A549 treated with CpdA at 1 μM for 4 hours (cell line): Measurements from ENCODE around the gene GREB1L. TPM values are rescaled to one million over a fixed set of nuclear protein-coding genes. Genes with fewer than 3 reads are reported as not detected.

Source experiments
- total RNA-seq: library from RNA; stranded (reverse); fragments of 200-300 nt; extraction: Qiagen RNA extraction; gene quantifications from 5 replicates; pipeline ENCODE4 v1.2.3, GENCODE V29; 2022; ENCODE audit warnings: low read depth

The GREB1L gene
- total RNA-seq = 1.3 to 2.6 TPM (median 2.1 TPM) in 5 replicates

DNA sequence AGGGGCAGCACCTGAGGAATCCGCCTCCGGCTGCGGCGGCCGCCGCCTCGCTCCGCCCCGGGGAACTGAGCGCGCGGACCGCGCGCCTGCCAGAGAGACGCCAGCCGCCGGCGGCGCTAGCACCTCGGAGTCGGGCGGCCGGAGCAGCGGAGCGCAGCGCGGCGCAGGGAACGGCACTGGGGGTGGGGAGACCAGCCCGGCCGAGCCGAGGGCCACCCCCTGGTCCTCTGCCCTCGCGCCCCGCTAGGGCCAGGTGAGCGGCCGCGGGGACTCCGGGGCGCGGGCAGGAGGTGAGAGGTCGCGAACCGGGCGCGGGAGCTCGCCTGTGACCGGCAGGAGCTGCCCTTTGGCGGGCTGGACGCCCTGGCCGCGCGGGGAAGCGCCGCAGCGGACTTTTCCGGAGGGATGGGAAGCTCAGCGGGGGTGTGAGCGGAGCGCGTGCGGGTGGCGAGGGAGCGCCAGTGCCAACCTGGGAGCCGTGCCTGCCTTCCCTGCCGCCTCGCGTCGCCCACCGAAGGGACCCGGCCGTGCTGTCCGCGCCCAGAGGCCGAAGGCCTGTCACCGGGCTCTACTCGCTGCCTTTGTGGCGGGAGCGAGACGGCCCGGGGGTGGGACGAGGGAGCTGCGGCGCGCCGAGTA is at the start of gene GREB1L:
Gene GREB1L, plus strand, starts transcription at position 92 of the 639 bp plus-strand sequence. CDS start 141,287 bp downstream, outside the sequence.

Other genes with a start within 250 kb of the GREB1L start
- gene ROCK1, start 130.4 kb upstream of the GREB1L start, total RNA-seq = 15.2 to 23.7 TPM (median 17.3 TPM) in 5 replicates